ENCODE measurements around the gene BABAM2.

DNA sequence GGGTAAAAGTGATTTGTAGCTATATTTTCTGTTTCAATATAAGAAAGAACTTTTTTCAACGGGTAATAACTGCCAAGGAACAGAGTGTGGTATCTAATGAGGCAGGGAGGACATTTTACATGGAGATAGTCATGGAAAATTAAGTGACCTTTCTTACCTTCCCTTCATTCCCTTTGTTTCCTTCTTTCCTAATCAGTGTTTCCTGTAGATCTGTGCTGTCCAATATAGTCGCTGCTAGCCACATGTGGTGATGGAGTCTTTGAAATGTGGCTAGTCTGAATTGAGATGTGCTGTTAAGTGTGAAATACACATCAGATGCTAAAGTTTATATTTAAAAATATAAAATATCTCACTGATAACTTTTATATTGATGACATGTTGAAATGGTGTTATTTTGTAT, 81.8 kb downstream of the BABAM2 start:
- TF ChIP-seq, protein P1, sequence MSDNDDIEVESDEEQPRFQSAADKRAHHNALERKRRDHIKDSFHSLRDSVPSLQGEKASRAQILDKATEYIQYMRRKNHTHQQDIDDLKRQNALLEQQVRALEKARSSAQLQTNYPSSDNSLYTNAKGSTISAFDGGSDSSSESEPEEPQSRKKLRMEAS (IDR thresholded peaks at IDR 0.05; ENCODE audit: low read depth, low read length): no peak
- TF ChIP-seq, protein P2, sequence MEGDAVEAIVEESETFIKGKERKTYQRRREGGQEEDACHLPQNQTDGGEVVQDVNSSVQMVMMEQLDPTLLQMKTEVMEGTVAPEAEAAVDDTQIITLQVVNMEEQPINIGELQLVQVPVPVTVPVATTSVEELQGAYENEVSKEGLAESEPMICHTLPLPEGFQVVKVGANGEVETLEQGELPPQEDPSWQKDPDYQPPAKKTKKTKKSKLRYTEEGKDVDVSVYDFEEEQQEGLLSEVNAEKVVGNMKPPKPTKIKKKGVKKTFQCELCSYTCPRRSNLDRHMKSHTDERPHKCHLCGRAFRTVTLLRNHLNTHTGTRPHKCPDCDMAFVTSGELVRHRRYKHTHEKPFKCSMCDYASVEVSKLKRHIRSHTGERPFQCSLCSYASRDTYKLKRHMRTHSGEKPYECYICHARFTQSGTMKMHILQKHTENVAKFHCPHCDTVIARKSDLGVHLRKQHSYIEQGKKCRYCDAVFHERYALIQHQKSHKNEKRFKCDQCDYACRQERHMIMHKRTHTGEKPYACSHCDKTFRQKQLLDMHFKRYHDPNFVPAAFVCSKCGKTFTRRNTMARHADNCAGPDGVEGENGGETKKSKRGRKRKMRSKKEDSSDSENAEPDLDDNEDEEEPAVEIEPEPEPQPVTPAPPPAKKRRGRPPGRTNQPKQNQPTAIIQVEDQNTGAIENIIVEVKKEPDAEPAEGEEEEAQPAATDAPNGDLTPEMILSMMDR (IDR thresholded peaks at IDR 0.05; ENCODE audit: low read depth, low read length): no peak
- TF ChIP-seq POLR2A (IDR thresholded peaks at IDR 0.05; ENCODE audit: extremely low read depth, insufficient read length) (no peak), MYC (IDR thresholded peaks at IDR 0.05; ENCODE audit: low read depth, low read length) (no peak)
